HG02763 (cell line): ENCODE data around the gene DNPH1.
A peak's percentile ranks its signal among the peaks of the same experiment; 100 is the strongest.

ENCODE experiments used
- ATAC-seq: cut with Tn5 transposase; IDR thresholded peaks from one replicate; pipeline ENCODE4 v1.9.1; 2021; ENCODE audit warnings: mild to moderate bottlenecking, moderate library complexity; ENCODE audit not compliant: unreplicated experiment

DNPH1 gene

DNA sequence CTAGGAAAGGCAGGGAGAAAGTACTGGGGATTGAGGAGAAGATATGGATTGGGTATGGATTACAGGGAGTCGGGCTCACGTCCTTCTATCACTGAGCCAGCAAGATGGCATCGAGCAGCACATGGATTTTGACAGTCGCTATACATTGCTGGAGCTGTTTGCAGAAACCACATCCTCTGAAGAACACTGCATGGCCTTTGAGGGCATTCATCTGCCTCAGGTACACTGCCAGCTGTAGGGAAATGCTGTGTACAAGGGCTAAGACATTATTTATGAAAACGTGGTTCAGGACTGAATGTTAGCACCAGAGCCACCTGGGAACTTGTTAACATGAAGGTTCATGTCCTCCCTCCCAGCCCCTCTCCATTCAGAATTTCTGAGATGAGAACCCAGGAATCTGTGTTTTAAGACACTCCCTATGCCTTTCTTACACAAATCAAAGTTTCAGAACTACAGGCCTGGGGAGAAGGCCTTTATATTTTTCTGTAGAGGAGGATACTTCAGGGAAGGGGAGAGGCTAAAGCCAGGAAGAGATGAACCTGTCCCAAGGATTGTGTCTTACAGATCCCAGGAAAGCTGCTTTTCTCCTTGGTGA lies 43.8 kb downstream of the DNPH1 start:
- ATAC-seq = no peak

DNA sequence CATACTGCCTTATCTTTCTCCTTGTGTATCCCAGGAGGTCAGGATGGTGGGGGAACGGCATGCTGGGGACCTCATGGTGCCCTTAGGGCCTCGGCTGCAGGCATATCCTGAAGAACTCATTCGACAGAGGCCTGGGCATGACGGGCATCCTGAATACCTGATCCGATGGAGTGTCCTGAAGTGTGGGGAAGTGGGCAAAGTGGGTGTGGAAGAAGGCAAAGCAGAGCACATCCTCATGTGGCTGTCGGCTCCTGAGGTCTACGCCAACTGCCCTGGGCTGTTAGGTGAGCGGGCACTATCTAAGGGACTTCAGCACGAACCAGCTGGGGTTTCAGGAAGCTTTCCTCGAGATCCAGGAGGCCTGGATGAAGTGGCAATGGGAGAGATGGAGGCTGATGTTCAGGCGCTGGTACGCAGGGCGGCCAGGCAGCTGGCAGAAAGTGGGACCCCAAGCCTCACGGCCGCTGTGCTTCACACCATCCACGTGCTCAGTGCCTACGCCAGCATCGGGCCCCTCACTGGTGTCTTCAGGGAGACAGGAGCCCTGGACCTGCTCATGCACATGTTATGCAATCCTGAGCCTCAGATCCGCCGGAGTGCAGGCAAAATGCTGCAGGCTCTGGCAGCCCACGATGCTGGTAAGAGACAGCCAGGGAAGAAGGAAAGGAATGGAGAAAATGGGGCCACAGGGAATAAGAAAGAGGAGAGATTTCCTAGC lies 44.9 kb downstream of the DNPH1 start:
- ATAC-seq = no peak

DNA sequence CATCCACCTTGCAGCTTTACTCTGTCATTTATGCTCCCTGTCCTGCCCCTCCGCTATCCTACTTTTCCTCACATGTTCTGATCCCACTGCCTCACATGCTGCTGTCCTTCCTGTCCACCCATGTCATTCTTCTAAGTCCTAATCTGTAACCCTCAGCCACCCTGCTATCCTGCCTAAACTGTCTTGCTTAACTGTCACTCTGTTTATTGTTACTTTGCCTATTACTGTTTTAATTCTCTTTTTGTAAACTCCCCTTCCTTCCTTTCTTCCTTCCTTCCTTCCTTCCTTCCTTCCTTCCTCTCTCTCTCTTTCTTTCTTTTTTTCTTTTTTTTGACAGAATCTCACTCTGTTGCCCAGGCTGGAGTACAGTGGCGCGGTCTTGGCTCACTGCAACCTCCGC lies 45.8 kb downstream of the DNPH1 start:
- no peak for ATAC-seq

DNA sequence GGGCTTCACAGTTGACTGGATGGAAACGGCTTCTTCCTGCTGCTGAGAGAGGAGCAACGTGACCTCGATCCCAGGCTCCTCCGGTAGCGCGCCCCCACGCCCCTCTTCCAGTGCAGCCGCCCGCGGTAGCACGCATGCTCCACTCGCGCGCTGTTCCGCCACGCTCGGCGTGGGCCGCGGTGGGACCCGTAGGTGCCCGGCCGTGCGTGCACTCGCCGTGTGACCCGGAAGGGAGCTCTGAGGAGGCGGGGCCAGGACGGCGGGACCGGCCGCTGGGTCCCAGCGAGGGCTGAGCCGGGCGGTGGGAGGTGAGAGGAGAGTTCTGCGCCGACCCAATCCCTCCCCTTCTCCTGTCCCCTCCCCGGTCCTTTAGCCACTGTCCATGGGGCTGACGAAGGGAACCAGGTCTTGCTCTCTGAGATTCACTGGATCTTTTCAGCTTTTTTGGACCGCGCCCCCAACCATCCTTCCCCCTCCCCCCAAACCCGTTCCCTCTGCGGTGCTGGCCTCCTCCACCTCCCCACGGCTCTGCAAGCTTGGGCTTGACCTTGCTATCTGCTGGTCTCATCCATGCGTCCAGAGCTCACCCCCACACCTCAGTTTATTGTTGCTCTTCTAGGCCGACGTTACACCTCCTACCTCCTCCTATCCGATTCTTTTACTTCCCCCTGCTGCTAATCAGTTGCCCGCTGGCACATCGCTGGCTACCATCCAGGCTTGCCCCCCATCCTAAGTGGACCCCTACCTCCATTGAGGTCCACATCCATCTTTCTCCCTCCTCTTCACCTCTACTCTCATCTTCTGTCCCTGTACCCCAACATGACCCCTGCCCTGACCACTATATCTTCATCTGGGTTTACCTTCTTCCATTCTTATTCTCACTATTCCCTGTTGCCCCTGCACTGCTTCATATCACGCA lies 47.1 kb downstream of the DNPH1 start, which contains the start of gene CUL9:
TSS of gene CUL9 (plus strand) at position 255 of the 919 bp plus-strand sequence. CDS start 2,115 bp downstream, outside the sequence.
- peak; percentile 91 for ATAC-seq

DNA sequence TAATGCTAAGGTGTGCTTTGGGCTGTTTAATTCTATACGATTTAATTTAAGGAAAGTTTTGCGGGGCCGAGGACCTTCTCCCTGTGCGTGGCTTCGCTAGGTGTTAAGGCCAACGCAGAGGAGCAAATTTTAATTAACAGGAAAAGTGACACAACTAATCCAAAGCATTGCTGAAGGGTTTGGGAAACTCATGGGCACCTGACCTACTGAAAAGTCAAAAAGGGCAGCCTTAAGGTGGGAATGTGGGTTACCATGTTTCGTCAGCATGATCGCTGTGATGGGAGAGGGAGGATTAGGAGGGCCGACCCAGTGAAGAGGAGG lies 47.7 kb downstream of the DNPH1 start:
- ATAC-seq = no peak

DNA sequence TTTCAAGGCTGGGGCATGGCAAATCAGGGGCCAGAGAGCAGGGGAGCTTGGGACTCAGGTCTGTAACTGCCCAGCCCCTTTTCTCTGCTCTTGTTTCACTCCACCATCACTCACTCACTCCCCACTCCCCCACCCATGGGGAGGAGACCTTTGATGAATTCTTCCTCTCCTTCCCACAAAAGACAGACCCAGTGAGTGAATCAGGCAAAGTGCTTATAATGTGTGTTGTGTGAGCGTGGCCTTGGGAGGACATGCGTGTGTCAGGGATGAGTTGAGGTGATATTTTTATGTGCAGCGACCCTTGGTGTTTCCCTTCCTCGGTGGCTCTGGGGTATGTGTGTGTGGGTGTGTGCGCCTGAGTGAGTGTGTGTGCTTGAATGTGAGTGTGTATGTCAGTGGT lies 48.3 kb downstream of the DNPH1 start:
- ATAC-seq = no peak

DNA sequence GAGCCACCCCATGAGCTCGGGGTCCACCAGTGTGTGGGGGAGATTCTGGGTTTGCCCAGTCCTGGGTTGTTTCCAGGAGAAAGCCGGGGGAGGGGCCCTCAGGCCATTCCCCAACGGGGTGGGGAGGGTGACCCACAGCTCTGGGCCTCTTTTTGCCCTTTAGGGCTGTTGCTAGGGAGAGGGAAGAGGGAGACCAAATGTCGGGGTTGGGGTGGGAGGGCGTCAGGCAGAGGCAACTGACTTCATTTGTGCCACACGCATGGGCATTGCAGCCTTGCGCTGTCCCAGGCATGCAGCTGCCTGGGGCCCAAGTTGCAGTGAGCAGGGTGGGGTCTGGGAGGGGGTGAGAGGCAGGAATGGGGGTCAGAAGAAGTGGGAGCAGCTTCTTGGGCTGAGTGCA lies 49.2 kb downstream of the DNPH1 start:
- ATAC-seq = no peak

DNA sequence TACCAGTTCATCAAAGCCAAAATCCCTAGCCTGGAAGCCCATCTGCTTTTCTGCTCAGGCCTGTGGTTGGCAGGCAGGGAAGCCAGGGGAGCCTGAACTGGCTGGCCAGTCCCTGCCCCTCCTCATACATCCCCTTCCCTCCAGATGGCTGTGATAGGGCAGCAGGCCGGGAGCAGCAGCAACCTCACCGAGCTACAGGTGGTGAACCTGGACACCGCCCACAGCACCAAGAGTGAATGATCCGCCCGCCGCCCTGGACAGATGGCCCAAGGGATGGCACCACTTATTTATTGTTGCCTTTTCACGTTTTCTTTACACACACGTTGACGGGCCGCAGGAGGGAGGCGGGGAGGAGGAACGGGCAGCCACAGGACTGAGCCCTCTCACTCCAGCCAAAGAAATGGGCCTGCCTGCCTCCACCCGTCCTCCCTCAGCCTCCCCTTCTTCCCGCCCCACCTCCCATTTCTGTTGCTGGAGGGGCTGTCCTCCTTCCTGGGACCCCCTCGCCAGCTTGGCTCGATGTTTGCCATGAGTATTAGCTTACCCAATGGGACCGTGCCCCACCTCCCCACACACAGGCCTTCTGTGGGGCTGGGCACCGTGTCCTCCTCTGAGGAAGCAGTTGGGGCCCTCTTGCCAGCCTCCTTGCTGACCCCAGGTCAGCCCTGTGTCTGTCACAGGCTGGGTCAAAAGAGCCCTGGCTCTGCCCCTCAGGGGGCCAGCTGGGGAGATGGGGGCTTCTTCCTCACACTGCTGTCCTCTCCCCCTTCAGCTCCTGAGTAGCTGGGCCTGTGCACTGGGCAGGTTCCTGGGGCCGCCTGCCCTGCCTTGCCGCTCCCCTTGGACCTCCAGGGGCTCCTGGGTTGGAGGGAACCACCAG lies 50.1 kb downstream of the DNPH1 start:
- no peak for ATAC-seq

DNA sequence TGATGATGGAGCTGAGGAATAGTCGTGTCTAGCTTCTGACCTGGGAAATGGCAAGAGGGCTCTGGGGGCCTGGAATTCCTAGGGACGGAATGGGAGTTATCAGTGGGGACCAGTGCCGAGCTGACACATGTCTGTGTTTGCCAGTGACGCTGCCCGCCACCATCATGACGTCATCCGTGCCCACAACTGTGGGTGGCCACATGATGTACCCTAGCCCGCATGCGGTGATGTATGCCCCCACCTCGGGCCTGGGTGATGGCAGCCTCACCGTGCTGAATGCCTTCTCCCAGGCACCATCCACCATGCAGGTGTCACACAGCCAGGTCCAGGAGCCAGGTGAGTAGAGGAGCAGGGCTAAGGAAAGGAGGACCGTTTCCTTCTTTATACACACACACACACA lies 51.1 kb downstream of the DNPH1 start:
- ATAC-seq = no peak

DNA sequence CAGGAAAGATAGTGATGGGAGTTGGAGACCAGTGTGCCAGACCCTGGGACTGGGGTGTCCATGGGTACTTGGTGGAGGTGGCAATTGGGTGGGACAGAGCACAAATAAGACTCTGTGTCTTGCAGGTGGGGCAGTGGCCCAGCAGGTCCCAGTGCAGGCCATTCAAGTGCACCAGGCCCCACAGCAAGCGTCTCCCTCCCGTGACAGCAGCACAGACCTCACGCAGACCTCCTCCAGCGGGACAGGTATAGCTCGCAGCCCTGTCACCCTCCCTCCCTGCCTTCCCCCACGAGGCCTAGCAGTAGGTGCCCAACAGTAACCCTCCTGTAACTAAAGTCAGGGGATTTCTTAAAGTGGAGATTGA lies 52.9 kb downstream of the DNPH1 start:
- no peak for ATAC-seq

DNA sequence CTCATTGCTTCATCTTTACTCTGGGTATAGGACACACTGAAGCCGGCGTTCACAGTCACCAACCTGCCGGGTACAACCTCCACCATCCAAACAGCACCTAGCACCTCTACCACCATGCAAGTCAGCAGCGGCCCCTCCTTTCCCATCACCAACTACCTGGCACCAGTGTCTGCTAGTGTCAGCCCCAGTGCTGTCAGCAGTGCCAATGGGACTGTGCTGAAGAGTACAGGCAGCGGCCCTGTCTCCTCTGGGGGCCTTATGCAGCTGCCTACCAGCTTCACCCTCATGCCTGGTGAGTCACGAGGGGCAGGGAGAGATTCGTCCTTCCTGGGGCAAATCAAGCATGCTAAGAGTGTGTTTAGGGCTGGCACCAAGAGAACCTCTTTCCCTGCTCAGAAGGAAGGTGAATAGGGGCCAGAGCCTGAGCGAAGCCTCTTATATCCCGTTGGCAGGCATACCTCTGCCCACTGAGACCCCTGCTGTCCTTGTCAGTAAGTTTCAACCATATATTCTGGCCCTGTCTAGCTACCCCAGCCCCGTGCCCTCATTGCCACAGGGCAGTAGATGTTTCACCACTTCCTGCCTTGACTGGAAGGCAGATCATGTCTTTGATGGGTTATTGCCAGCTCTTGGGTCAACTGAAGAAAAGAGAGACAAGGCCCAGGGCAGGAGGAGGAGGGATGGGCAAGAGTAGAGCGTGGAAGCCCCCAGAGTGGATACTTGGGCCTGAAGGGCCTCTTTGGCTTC lies 53.4 kb downstream of the DNPH1 start:
- no peak for ATAC-seq
